C4-2B (cell line): Measurements from ENCODE around the gene ZNF138.

Source experiments
- ZFX ChIP-seq: fragments of 450-650 bp; IDR thresholded peaks from 2 replicates; pipeline ENCODE4 v1.6.1; 2017
- TF ChIP-seq, protein P1 (sequence below): fragments of 450-650 bp; conservative IDR thresholded peaks from 2 replicates; pipeline ENCODE4 v1.5.1; 2017; ENCODE audit warnings: mild to moderate bottlenecking

DNA sequence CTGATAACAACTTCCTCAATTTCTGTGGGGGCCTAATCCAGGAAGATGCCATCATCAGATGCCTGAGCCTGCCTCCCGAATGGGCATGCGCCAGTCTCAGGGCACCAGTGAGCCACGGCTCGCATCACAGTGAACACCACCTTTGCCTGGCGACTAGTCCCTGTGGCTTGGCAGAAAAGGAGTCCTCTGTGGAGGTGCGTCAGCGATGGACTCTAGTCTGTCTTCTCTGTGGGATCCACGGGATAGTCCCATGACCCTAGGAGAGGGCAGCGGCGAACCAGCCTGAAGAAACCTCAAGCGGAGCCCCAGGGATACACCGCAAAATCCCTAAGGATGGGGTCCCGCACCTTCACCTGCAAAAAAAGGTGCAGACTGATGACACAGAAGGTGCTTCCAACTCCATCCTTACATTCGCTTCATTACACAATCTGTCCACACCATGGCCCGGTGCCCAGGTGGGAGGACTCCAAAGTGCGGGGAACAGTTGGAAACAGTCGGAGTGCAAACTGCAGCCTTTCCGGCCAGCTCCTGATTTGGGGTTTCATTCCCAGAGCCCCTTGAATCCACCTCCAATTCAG lies 73.7 kb downstream of the ZNF138 start:
- TF ChIP-seq, protein P1, sequence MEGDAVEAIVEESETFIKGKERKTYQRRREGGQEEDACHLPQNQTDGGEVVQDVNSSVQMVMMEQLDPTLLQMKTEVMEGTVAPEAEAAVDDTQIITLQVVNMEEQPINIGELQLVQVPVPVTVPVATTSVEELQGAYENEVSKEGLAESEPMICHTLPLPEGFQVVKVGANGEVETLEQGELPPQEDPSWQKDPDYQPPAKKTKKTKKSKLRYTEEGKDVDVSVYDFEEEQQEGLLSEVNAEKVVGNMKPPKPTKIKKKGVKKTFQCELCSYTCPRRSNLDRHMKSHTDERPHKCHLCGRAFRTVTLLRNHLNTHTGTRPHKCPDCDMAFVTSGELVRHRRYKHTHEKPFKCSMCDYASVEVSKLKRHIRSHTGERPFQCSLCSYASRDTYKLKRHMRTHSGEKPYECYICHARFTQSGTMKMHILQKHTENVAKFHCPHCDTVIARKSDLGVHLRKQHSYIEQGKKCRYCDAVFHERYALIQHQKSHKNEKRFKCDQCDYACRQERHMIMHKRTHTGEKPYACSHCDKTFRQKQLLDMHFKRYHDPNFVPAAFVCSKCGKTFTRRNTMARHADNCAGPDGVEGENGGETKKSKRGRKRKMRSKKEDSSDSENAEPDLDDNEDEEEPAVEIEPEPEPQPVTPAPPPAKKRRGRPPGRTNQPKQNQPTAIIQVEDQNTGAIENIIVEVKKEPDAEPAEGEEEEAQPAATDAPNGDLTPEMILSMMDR = no peak
- no peak for TF ChIP-seq ZFX
